Measurements from ENCODE around the gene TAF6.

TAF6 gene

GRCh38 chr7:100119072-100119969, at the start of gene TAF6, which contains the start of gene CNPY4:
Gene TAF6 (minus strand): TSS chr7:100119358. CDS start chr7:100114209, 5,149 bp downstream.
Gene CNPY4 (plus strand): TSS chr7:100119634. CDS start chr7:100119745, 111 bp downstream.
- peak within 1 kb of the TSS; percentile 87 to 99 for H3K4me3 Mint-ChIP-seq
- DNase-seq (peak; percentile 88), ATAC-seq (replicated peaks) (peak; percentile 87)
- peaks cover 15 to 19% of the 10 kb centered on the region in 2 donors for H3K36me3 Mint-ChIP-seq
- H3K27ac Mint-ChIP-seq: peak within 1 kb of the TSS; percentile 97
- no peaks in the 10 kb centered on the region for H3K9me3 Mint-ChIP-seq
- peaks cover 15 to 36% of the 10 kb centered on the region in 2 donors for H3K4me1 Mint-ChIP-seq
- H3K27me3 Mint-ChIP-seq: no peaks in the 10 kb centered on the region

DNA sequence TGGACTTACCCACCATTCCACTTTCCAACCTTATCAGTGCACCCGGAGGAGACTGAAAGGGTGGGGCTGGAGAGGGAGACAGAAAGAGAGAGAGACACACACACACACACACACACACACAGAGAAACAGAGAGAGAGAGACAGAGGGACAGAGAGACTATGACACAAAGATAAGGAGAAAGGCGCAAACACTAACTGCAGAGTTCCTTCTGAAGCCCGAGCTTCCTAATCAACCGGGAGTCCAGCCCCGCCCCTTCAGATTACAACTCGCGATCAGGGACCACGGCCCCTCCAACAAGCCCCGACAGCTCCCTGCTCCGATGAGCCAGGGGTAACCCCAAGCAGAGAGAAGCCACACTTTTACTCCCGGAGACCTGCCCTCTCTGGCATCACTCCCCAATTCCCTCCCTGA, 48.8 kb upstream of the TAF6 start:
- Mint-ChIP-seq H3K4me1 (peaks cover 37 to 52% of the 10 kb centered on the region in 2 donors), H3K27me3 (peaks cover 48% of the 10 kb centered on the region in 2 donors), H3K9me3 (no peaks in the 10 kb centered on the region), H3K27ac (no peak overlapping the region), H3K36me3 (peaks cover 0 to 5% of the 10 kb centered on the region in 2 donors), H3K4me3 (peak overlapping the region; percentile 68 to 74)
- ATAC-seq (replicated peaks) (peak; percentile 20 to 21), DNase-seq (no peak)

DNA sequence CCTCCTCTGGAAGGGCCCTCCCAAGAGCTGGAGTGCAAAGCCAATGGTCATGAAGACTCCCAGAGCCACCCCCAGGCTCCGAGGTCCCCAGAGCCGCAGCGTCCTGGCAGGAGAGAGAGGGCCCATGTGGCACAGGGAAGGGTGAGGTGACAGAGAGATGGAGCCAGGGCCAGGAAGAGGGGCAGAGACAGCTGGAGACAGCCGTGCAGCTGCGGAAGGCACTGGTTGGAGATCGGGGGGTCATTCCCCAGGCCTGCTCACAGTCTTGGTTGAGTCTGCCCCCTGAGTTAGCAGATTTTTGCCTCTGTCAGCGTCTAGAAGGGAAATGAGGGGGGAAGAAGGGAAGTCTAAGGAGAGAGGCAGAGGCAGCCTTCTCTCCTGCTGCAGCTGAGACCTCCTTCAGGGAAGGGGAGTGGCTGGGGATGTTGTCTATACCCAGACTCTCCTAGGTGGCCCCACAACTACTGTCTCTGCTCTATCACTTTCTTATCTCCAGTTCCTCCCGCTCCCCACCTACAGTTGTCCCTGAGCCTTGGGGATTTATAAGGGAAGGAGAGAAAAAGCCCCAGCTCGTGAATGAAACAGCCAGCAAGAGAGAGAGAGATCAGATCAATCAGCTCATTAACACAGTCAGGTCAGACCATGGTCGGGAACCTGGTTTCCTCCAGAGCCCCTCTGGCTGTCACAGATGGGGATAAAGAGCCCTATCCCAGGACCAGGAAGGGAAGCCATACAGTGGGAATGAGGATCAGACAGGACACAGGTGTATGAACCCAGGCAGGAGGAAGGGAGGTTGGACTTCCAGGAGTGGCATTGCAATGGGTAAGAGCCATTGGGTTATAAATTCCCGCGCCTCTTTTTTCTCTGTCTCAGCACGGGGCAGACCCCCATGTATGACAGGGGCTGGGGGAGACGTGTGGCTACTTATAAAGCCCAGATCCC, 48.1 kb upstream of the TAF6 start:
- ATAC-seq (replicated peaks) (no peak), DNase-seq (no peak)
- peaks cover 48% of the 10 kb centered on the region in 2 donors for H3K27me3 Mint-ChIP-seq
- peaks cover 0 to 5% of the 10 kb centered on the region in 2 donors for H3K36me3 Mint-ChIP-seq
- H3K9me3 Mint-ChIP-seq: no peaks in the 10 kb centered on the region
- H3K27ac Mint-ChIP-seq: no peak overlapping the region
- H3K4me3 Mint-ChIP-seq: peak overlapping the region; percentile 68 to 74
- peaks cover 37 to 52% of the 10 kb centered on the region in 2 donors for H3K4me1 Mint-ChIP-seq

- Mint-ChIP-seq H3K9me3 (no peaks in the 10 kb centered on the region), H3K4me1 (peaks cover 34 to 46% of the 10 kb centered on the region in 2 donors), H3K36me3 (peaks cover 0 to 5% of the 10 kb centered on the region in 2 donors), H3K27ac (no peak overlapping the region), H3K4me3 (no peak overlapping the region), H3K27me3 (peaks cover 48% of the 10 kb centered on the region in 2 donors)
- no peak for DNase-seq
- no peak for ATAC-seq (replicated peaks)
Measured at GRCh38 chr7:100166317-100166940, 47.3 kb upstream of the TAF6 start.

DNA sequence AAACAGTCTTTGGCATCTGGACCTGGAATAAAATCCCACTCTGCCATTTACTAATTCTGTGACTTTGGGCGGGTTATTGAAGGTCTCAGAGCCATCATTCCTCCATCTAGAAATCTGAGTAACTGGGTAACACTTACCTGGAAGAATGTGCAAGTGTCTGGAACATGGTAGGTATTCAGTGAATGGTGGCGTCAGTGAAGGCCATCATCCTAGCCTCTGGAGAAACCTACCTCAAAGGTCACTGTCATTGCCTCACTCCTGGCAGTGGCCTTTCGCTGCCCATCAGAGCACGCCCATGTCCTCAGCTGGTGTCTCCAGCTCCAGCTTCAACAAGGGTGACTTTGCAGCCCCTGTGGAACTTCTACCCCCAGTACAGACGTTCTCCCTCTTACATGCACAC, 44.7 kb upstream of the TAF6 start:
- Mint-ChIP-seq H3K4me1 (peaks cover 29 to 33% of the 10 kb centered on the region in 2 donors), H3K4me3 (no peak overlapping the region), H3K27me3 (peaks cover 31 to 32% of the 10 kb centered on the region in 2 donors), H3K9me3 (no peaks in the 10 kb centered on the region), H3K27ac (no peak overlapping the region), H3K36me3 (no peaks in the 10 kb centered on the region)
- ATAC-seq (replicated peaks) (no peak), DNase-seq (no peak)

- ATAC-seq (replicated peaks): no peak
- no peak for DNase-seq
- Mint-ChIP-seq H3K9me3 (no peaks in the 10 kb centered on the region), H3K27ac (no peak overlapping the region), H3K27me3 (peaks cover 23 to 24% of the 10 kb centered on the region in 2 donors), H3K4me1 (peaks cover 23 to 30% of the 10 kb centered on the region in 2 donors), H3K4me3 (no peak overlapping the region), H3K36me3 (no peaks in the 10 kb centered on the region)
Measured at GRCh38 chr7:100163006-100163531, 43.9 kb upstream of the TAF6 start.

GRCh38 chr7:100160067-100160466, 40.9 kb upstream of the TAF6 start:
- no peak for DNase-seq
- ATAC-seq (replicated peaks): no peak
- no peaks in the 10 kb centered on the region for H3K27me3 Mint-ChIP-seq
- peaks cover 5 to 21% of the 10 kb centered on the region in 2 donors for H3K36me3 Mint-ChIP-seq
- peak overlapping the region; percentile 14 for H3K27ac Mint-ChIP-seq
- no peaks in the 10 kb centered on the region for H3K9me3 Mint-ChIP-seq
- H3K4me1 Mint-ChIP-seq: peaks cover 20 to 40% of the 10 kb centered on the region in 2 donors
- H3K4me3 Mint-ChIP-seq: peak overlapping the region; percentile 39

DNA sequence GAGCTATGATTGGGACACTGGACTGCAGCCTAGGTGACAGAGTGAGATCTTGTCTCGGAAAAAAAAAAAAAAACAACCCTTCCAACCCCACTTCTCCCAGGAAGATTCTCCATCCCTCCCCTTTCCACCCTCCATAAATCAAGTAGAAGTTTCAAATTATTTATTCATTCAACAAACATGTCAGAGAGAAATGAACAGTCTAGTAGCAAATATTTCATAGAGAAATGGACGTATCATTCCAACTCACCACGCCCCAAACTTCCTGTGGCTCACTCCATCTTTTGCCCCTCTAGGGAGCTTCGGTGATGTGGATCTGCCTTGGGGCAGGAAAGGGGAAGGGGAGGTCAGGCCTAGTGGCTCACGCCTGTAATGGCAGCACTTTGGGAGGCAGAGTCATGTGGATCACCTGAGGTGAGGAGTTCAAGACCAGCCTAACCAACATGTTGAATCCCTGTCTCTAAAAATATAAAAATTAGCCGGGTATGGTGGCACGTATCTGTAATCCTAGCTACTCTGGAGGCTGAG, 40.0 kb upstream of the TAF6 start:
- DNase-seq (no peak), ATAC-seq (replicated peaks) (no peak)
- Mint-ChIP-seq H3K9me3 (no peaks in the 10 kb centered on the region), H3K36me3 (peaks cover 5 to 24% of the 10 kb centered on the region in 2 donors), H3K4me1 (peaks cover 23 to 49% of the 10 kb centered on the region in 2 donors), H3K4me3 (peak overlapping the region; percentile 88 to 90), H3K27me3 (no peaks in the 10 kb centered on the region), H3K27ac (peak overlapping the region; percentile 94)

DNA sequence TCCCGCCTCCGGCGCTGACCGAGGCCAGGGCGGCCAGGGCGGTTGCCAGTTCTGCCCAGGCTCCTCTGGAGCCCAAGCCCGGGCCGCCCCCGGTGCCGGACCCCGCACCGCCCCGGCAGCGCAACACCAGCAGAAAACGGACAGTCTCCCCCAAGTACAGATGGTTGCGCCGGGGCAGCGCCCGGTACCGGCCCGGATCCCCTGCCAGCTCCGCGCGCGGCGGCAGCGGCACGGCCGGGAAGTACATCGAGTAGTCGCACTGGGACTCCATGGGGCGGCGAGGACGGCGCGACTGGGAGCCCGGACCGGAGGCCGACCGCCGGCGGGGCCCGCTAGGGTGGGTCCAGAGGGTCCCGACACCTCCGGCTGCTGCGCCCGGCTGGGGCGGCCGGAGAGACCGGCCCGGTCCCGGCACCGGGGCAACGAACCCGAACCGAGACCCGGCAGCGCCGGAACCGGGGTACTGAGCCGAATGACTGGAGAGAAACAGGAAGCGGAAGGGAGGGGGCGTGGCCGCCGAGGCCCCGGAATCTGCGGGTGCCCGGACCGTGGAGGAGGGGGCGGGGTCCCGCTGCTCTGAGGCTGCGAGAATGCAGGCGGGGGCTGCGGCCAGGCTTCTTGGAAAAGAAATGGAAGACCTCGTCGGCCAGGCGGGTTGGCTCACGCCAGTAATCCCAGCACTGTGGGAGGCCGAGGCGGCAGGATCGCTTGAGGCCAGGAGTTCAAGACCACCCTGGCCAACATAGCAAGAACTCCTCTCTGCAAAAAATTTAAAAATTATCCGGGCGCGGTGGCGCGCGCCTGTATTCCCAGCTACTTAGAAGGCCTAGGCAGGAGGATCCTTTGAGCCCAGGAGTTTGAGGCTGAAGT, 39.3 kb upstream of the TAF6 start, which contains the start of gene TRAPPC14:
TSS of gene TRAPPC14 (minus strand) at position 495 of the 870 bp plus-strand sequence. CDS start at position 271, 224 bp downstream.
- peaks cover 5 to 27% of the 10 kb centered on the region in 2 donors for H3K36me3 Mint-ChIP-seq
- peak within 1 kb of the TSS; percentile 88 to 90 for H3K4me3 Mint-ChIP-seq
- peaks cover 27 to 54% of the 10 kb centered on the region in 2 donors for H3K4me1 Mint-ChIP-seq
- peak within 1 kb of the TSS; percentile 94 for H3K27ac Mint-ChIP-seq
- no peaks in the 10 kb centered on the region for H3K9me3 Mint-ChIP-seq
- ATAC-seq (replicated peaks): peak; percentile 87 to 91
- peak; percentile 82 for DNase-seq
- no peaks in the 10 kb centered on the region for H3K27me3 Mint-ChIP-seq

DNA sequence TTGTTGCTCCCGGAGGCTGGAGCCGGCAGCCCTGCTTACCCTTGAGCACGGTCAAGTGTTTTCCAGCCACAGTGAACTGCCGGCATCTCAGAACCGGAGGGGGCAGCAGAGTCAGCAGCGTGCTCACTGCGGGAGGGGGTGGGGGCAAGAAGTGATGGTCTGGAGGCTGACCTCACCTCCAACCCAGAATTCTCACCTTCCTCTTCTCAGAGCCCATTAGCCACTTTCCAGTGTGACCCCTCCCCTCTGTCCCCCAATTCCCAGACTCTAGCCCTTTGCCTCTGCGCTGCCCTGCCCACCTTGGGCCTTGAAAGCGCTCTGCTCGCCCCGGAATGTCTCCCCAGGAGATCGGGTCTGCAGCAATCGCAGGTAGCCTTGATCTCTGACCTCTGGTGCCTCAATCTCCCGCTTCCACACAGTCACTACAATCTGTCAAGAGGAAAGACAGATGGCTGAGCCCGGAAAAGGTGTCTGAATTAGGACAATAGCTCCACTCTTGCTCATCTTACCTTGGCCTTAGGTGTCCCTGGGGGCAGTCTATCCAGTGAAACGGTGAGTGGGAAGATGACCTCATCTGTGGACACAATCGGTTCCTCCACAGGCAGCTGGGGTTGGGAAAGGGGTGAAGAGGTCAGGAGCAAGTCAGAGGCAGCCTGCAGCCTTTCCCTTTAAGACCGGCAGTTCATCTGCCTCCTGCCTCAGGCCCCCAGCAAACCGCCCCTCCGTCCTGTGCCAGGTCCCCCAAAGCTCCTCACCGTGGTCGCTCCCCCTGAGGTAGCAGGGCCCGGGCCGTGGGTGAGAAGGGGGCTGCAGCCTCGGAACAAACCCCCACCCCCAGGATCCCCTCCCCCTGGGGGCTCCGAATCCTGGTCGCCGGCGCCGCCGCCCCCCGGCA, 38.4 kb upstream of the TAF6 start:
- H3K9me3 Mint-ChIP-seq: no peaks in the 10 kb centered on the region
- DNase-seq (no peak), ATAC-seq (replicated peaks) (no peak)
- peak overlapping the region; percentile 88 for H3K27ac Mint-ChIP-seq
- peaks cover 26 to 60% of the 10 kb centered on the region in 2 donors for H3K4me1 Mint-ChIP-seq
- peak overlapping the region; percentile 88 to 90 for H3K4me3 Mint-ChIP-seq
- no peaks in the 10 kb centered on the region for H3K27me3 Mint-ChIP-seq
- H3K36me3 Mint-ChIP-seq: peaks cover 7 to 32% of the 10 kb centered on the region in 2 donors

DNA sequence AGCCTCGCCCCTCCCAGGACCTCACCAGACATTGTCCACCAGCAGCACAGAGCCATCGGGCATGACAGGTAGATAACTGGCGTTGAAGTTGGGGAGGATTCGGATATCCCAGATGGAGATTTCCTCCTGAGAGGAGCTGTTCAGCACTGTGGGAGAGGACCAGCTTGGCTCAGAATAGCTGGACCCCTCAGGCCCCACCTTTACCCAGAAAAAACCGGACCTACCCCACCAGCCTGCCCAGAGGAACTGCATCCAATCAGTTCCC, 37.8 kb upstream of the TAF6 start:
- Mint-ChIP-seq H3K9me3 (no peaks in the 10 kb centered on the region), H3K4me3 (peak overlapping the region; percentile 88 to 90), H3K27me3 (no peaks in the 10 kb centered on the region), H3K36me3 (peaks cover 11 to 37% of the 10 kb centered on the region in 2 donors), H3K4me1 (peaks cover 31 to 66% of the 10 kb centered on the region in 2 donors), H3K27ac (peak overlapping the region; percentile 88)
- ATAC-seq (replicated peaks) (no peak), DNase-seq (no peak)
